ENCODE data around the gene MEAK7. TPM values are rescaled to one million over a fixed set of nuclear protein-coding genes. Genes with fewer than 3 reads are reported as not detected.
A peak's percentile ranks its signal among the peaks of the same experiment; 100 is the strongest.

MEAK7 gene
- total and polyA plus RNA-seq, 12 donors = 3.6 to 14.1 (median 6.8) TPM

- no peak overlapping the region for H3K4me3 ChIP-seq
- DNase-seq = peak in 1 of 7 donors; percentile 27
- H3K36me3 ChIP-seq (replicated peaks in 1 of 2) = no peaks in the 10 kb centered on the region
- H3K27ac ChIP-seq = no peak overlapping the region
- 96 to 99% (median 97%) methylated on average over 12 to 16 of the region's 16 CpGs for WGBS, 4 donors
- H3K27me3 ChIP-seq = no peaks in the 10 kb centered on the region
- no peaks in the 10 kb centered on the region for H3K9me3 ChIP-seq (replicated peaks in 1 of 3)
- TF ChIP-seq CTCF (IDR thresholded peaks at IDR 0.05) (no peak), POLR2A (IDR thresholded peaks at IDR 0.05) (no peak)
- intact Hi-C loops (cut with DNase I) = loop anchor here (5.0 to 10.0 kb wide), 2 partner anchors 198 to 515 kb away; partner anchors contain the start of gene NECAB2 (in 1 of the 2)
- H3K4me1 ChIP-seq (replicated peaks in 1 of 2) = no peaks in the 10 kb centered on the region
Measured at GRCh38 chr16:84479716-84480450, 24.6 kb downstream of the MEAK7 start.

GRCh38 chr16:84478172-84478947, 26.1 kb downstream of the MEAK7 start:
- intact Hi-C loops (cut with DNase I) = no loop called here
- WGBS, 4 donors = 57 to 77% (median 61%) methylated on average over 13 of the region's 13 CpGs

GRCh38 chr16:84477661-84478060, 26.8 kb downstream of the MEAK7 start:
- Histone ChIP-seq H3K36me3 (replicated peaks in 1 of 2) (no peaks in the 10 kb centered on the region), H3K9me3 (replicated peaks in 1 of 3) (no peaks in the 10 kb centered on the region), H3K27ac (no peak overlapping the region), H3K4me1 (replicated peaks in 1 of 2) (no peaks in the 10 kb centered on the region), H3K4me3 (no peak overlapping the region), H3K27me3 (no peaks in the 10 kb centered on the region)
- 78 to 86% (median 79%) methylated on average over 6 to 7 of the region's 7 CpGs for WGBS, 4 donors
- intact Hi-C loops (cut with DNase I) = no loop called here
- TF ChIP-seq POLR2A (IDR thresholded peaks at IDR 0.05) (no peak), CTCF (IDR thresholded peaks at IDR 0.05) (no peak)
- peak in 2 of 7 donors; percentile 4 to 37 for DNase-seq

More at GRCh38 chr16:84478172-84478947, 26.1 kb downstream of the MEAK7 start:
- DNase-seq = peak in 5 of 7 donors; percentile 21 to 49 (median 37)
- peak overlapping the region in 2 of 5 donors; percentile 4 to 45 for H3K27ac ChIP-seq
- TF ChIP-seq POLR2A (IDR thresholded peaks at IDR 0.05) = no peak
- no peak for TF ChIP-seq CTCF (IDR thresholded peaks at IDR 0.05)
- no peaks in the 10 kb centered on the region for H3K36me3 ChIP-seq (replicated peaks in 1 of 2)
- H3K9me3 ChIP-seq (replicated peaks in 1 of 3) = no peaks in the 10 kb centered on the region
- no peaks in the 10 kb centered on the region for H3K27me3 ChIP-seq
- H3K4me3 ChIP-seq = no peak overlapping the region
- H3K4me1 ChIP-seq (replicated peaks in 1 of 2) = no peaks in the 10 kb centered on the region

- Histone ChIP-seq H3K36me3 (replicated peaks in 1 of 2) (no peaks in the 10 kb centered on the region), H3K27me3 (no peaks in the 10 kb centered on the region), H3K4me3 (no peak overlapping the region), H3K9me3 (replicated peaks in 1 of 3) (no peaks in the 10 kb centered on the region), H3K27ac (no peak overlapping the region), H3K4me1 (replicated peaks in 1 of 2) (no peaks in the 10 kb centered on the region)
- intact Hi-C loops (cut with DNase I) = no loop called here
- no peak for TF ChIP-seq POLR2A (IDR thresholded peaks at IDR 0.05)
- TF ChIP-seq CTCF (IDR thresholded peaks at IDR 0.05) = no peak
- DNase-seq = peak in 1 of 7 donors; percentile 2
- 91 to 98% (median 95%) methylated on average over 8 of the region's 8 CpGs for WGBS, 4 donors
Measured at GRCh38 chr16:84476401-84476800, 28.1 kb downstream of the MEAK7 start.

All from adrenal gland (tissue), 12 donors.